Neuronal stem cell (in vitro differentiated cells): ENCODE data around the gene HELT.

Source experiments
- DNase-seq: peaks from one replicate; pipeline ENCODE4 v3.0.0-alpha.2; 2013; ENCODE audit warnings: low spot score
- H2AFZ ChIP-seq: one replicate; pipeline ENCODE4 v1.6.1; 2013; ENCODE audit warnings: mild to moderate bottlenecking, low read length, inconsistent platforms
- H2AK5ac ChIP-seq: 2 replicates; pipeline ENCODE4 v1.6.1; 2013; ENCODE audit warnings: low read depth, mild to moderate bottlenecking, inconsistent platforms, low read length, moderate library complexity, mixed read lengths
- H2BK120ac ChIP-seq: 2 replicates; pipeline ENCODE4 v1.6.1; 2013; ENCODE audit warnings: low read depth, mild to moderate bottlenecking, inconsistent platforms, low read length, moderate library complexity, mixed read lengths
- H2BK12ac ChIP-seq: one replicate; pipeline ENCODE4 v1.6.1; 2013; ENCODE audit warnings: low read length, inconsistent platforms
- H2BK15ac ChIP-seq: 2 replicates; pipeline ENCODE4 v1.6.1; 2013; ENCODE audit warnings: mild to moderate bottlenecking, low read length, inconsistent platforms, mixed read lengths
- H2BK5ac ChIP-seq: one replicate; pipeline ENCODE4 v1.6.1; 2013; ENCODE audit warnings: inconsistent platforms, mild to moderate bottlenecking, low read length, moderate library complexity
- H3K14ac ChIP-seq: one replicate; pipeline ENCODE4 v1.6.1; 2013; ENCODE audit warnings: low read length, inconsistent platforms
- H3K18ac ChIP-seq: 2 replicates; pipeline ENCODE4 v1.6.1; 2013; ENCODE audit warnings: low read length, inconsistent platforms
- H3K23ac ChIP-seq: 2 replicates; pipeline ENCODE4 v1.6.1; 2013; ENCODE audit warnings: low read depth, mild to moderate bottlenecking, mixed read lengths, low read length, inconsistent platforms; ENCODE audit not compliant: poor library complexity
- H3K27ac ChIP-seq: replicated peaks from 3 replicates; pipeline ENCODE4 v1.5.1; 2013; ENCODE audit warnings: low read length, inconsistent platforms
- H3K27me3 ChIP-seq, 3 experiments: 2 replicates each; pipeline ENCODE4 v1.6.1; 2013; ENCODE audit warnings: low read length in 3 of 3, mild to moderate bottlenecking in 2 of 3, inconsistent platforms in 1 of 3, low read depth in 1 of 3, mixed read lengths in 1 of 3, moderate library complexity in 1 of 3; ENCODE audit not compliant: control insufficient read depth in 3 of 3, insufficient read depth in 3 of 3
- H3K36me3 ChIP-seq, 2 donors: replicated peaks in 1 of 2; 2 replicates each; pipeline ENCODE4 v1.6.1; 2013; ENCODE audit warnings: low read length in 2 of 2; ENCODE audit not compliant: control insufficient read depth in 2 of 2, insufficient read depth in 2 of 2
- H3K4ac ChIP-seq: 2 replicates; pipeline ENCODE4 v1.6.1; 2013; ENCODE audit warnings: inconsistent platforms, mild to moderate bottlenecking, low read length, moderate library complexity
- H3K4me1 ChIP-seq, 2 donors: 1 replicate in 1 of 2; 2 replicates in 1 of 2; pipeline ENCODE4 v1.6.1; 2013; ENCODE audit warnings: low read length in 2 of 2, low read depth in 1 of 2; ENCODE audit not compliant: control insufficient read depth in 2 of 2, insufficient read depth in 1 of 2
- H3K4me2 ChIP-seq: one replicate; pipeline ENCODE4 v1.6.1; 2013; ENCODE audit warnings: mild to moderate bottlenecking, low read length, inconsistent platforms; ENCODE audit not compliant: insufficient read depth, poor library complexity, severe bottlenecking
- H3K4me3 ChIP-seq, 2 donors: 2 replicates each; pipeline ENCODE4 v1.5.1; 2013; ENCODE audit warnings: low read length in 2 of 2, mild to moderate bottlenecking in 2 of 2, inconsistent platforms in 1 of 2, moderate library complexity in 1 of 2
- H3K79me1 ChIP-seq: one replicate; pipeline ENCODE4 v1.6.1; 2013; ENCODE audit warnings: low read depth, mild to moderate bottlenecking, inconsistent platforms, low read length, moderate library complexity
- H3K9ac ChIP-seq: one replicate; pipeline ENCODE4 v1.6.1; 2013; ENCODE audit warnings: mild to moderate bottlenecking, low read depth, low read length, inconsistent platforms; ENCODE audit not compliant: poor library complexity
- H3K9me3 ChIP-seq, 2 donors: replicated peaks in 1 of 2; 2 replicates each; pipeline versions ENCODE3 to v1.6.1; 2013; ENCODE audit warnings: low read length in 2 of 2, mild to moderate bottlenecking in 2 of 2, inconsistent platforms in 1 of 2, low read depth in 1 of 2, mixed read lengths in 1 of 2, moderate library complexity in 1 of 2; ENCODE audit not compliant: control insufficient read depth in 2 of 2, insufficient read depth in 1 of 2
- H4K8ac ChIP-seq: one replicate; pipeline ENCODE4 v1.6.1; 2013; ENCODE audit warnings: low read depth, mild to moderate bottlenecking, inconsistent platforms, low read length, moderate library complexity
- H4K91ac ChIP-seq: one replicate; pipeline ENCODE4 v1.6.1; 2013; ENCODE audit warnings: low read length, low read depth, mild to moderate bottlenecking, inconsistent platforms; ENCODE audit not compliant: poor library complexity
- WGBS, 2 donors: extraction: QIAGEN DNeasy Blood & Tissue Kit; methylation state at CpG; one replicate each; pipeline ENCODE4 v1.1.7; 2013; ENCODE audit warnings: missing lambda C conversion rate in 2 of 2, mixed read lengths in 1 of 2; ENCODE audit not compliant: insufficient read length in 2 of 2, insufficient replicate concordance in 1 of 2; ENCODE audit errors: extremely low coverage in 2 of 2; 5-methylcytosine and 5-hydroxymethylcytosine counted together

Gene HELT

GRCh38 chr4:185011408-185011807, 6.9 kb upstream of the HELT start:
- Histone ChIP-seq H3K18ac (no peak overlapping the region), H3K4ac (no peak overlapping the region), H3K4me3 (peak overlapping the region in 1 of 2 donors; percentile 10), H2AFZ (no peak overlapping the region), H3K9me3 (no peaks in the 10 kb centered on the region), H3K36me3 (no peaks in the 10 kb centered on the region), H2BK15ac (no peak overlapping the region), H3K23ac (no peak overlapping the region), H2BK12ac (no peak overlapping the region), H4K91ac (no peak overlapping the region), H3K4me2 (no peak overlapping the region), H3K27ac (no peak overlapping the region), H4K8ac (no peak overlapping the region), H3K9ac (no peak overlapping the region), H3K79me1 (no peaks in the 10 kb centered on the region), H3K14ac (no peak overlapping the region), H2BK5ac (no peak overlapping the region), H3K4me1 (peaks cover 0 to 4% of the 10 kb centered on the region in 2 donors), H2BK120ac (no peak overlapping the region), H2AK5ac (no peak overlapping the region), H3K27me3 (peaks cover 16 to 65% (median 44%) of the 10 kb centered on the region in 3 experiments)
- no CpG with 5 or more reads among the region's 8 CpGs for WGBS, 2 donors
- no peak for DNase-seq

- H4K91ac ChIP-seq, result no peak overlapping the region
- H3K4ac ChIP-seq, result no peak overlapping the region
- H3K4me2 ChIP-seq, result no peak overlapping the region
- H2BK5ac ChIP-seq, result no peak overlapping the region
- H2BK12ac ChIP-seq, result no peak overlapping the region
- H3K27ac ChIP-seq, result no peak overlapping the region
- H3K9me3 ChIP-seq, result no peaks in the 10 kb centered on the region
- no peak overlapping the region for H2AFZ ChIP-seq
- H3K36me3 ChIP-seq, result no peaks in the 10 kb centered on the region
- no peak overlapping the region for H2AK5ac ChIP-seq
- no peak overlapping the region for H3K9ac ChIP-seq
- WGBS, 2 donors, result no CpG with 5 or more reads among the region's 16 CpGs
- H3K79me1 ChIP-seq, result no peaks in the 10 kb centered on the region
- no peak overlapping the region for H3K4me3 ChIP-seq
- H3K18ac ChIP-seq, result no peak overlapping the region
- no peak overlapping the region for H2BK15ac ChIP-seq
- no peak overlapping the region for H3K23ac ChIP-seq
- DNase-seq, result no peak
- H3K27me3 ChIP-seq, result peaks cover 25 to 87% (median 66%) of the 10 kb centered on the region in 3 experiments
- no peak overlapping the region for H3K14ac ChIP-seq
- H2BK120ac ChIP-seq, result no peak overlapping the region
- peaks cover 4 to 6% of the 10 kb centered on the region in 2 donors for H3K4me1 ChIP-seq
- no peak overlapping the region for H4K8ac ChIP-seq
Observed at GRCh38 chr4:185013417-185014125, 4.7 kb upstream of the HELT start.

DNA sequence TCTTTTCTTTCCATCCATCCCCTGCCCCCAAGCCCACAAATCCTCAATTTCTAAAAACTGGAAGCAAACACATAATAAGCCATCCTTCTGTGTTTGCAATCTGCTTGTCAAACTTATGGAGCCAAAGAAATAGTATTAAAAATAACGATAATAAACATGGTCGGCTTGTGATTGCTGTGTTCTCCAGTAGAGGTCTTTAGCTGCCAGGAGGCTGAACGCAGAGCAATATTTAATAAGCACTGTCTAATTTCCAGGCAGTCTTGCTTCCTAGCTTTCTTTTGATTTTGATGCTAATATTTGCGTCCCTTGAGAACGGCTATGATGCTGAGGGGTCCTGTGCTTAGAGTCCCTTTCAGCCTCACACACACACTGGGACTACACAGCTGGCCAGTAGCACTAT, 3.2 kb upstream of the HELT start:
- H2AK5ac ChIP-seq, result no peak overlapping the region
- H2BK15ac ChIP-seq, result no peak overlapping the region
- no peaks in the 10 kb centered on the region for H3K36me3 ChIP-seq
- H3K27ac ChIP-seq, result no peak overlapping the region
- no peak overlapping the region for H3K4me3 ChIP-seq
- no peak overlapping the region for H2BK120ac ChIP-seq
- no peak overlapping the region for H2BK12ac ChIP-seq
- H3K9me3 ChIP-seq, result no peaks in the 10 kb centered on the region
- no peak overlapping the region for H4K91ac ChIP-seq
- H3K79me1 ChIP-seq, result no peaks in the 10 kb centered on the region
- H3K4me1 ChIP-seq, result peaks cover 4 to 7% of the 10 kb centered on the region in 2 donors
- H3K4me2 ChIP-seq, result no peak overlapping the region
- H2BK5ac ChIP-seq, result no peak overlapping the region
- no CpG with 5 or more reads among the region's 5 CpGs for WGBS, 2 donors
- no peak overlapping the region for H3K4ac ChIP-seq
- no peak overlapping the region for H3K23ac ChIP-seq
- H3K27me3 ChIP-seq, result peaks cover 39 to 96% (median 81%) of the 10 kb centered on the region in 3 experiments
- no peak overlapping the region for H4K8ac ChIP-seq
- no peak overlapping the region for H3K9ac ChIP-seq
- no peak for DNase-seq
- no peak overlapping the region for H3K14ac ChIP-seq
- no peak overlapping the region for H2AFZ ChIP-seq
- no peak overlapping the region for H3K18ac ChIP-seq

DNA sequence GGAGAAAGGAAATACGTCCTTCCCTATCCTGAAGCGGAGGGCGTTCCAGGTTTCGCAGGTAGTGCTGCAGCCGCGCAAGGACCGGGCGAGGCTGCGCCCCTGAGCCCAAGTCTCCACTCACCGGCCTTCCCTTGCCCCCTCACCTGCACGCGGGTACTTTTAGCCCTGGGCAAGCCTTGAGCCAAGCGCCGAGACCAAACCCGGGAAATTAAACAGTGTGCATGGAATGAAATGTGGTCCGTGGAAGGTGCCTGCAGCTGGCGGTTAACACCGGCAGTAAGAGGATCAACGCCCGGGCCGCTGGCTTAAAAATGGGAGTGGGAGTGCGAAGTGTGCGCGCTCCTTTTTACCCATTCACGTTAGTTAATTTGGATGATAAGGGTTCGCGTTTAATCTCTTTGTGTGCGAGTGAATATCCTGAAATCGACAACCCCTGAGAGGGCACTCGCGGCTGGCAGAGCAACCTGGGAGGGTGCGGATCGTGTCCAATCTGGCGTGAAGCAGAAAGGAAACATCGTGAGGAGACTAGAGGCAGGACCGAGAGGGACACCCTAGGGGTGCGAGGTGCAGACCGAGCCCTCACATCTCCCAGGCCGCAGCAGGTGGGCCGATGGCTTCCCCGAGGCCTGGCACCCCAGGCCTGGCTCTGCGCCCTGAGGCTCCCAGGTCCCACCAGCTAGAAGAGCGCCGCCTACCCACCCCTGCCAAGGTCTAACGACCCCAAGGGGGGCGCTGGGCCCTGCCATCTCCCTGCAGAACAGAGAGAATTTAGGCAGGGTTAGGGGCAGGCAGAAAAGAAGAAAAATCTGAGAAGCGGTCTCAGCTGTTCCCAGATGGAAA, 2.0 kb upstream of the HELT start:
- Histone ChIP-seq H2BK5ac (no peak overlapping the region), H3K9ac (no peak overlapping the region), H2BK15ac (no peak overlapping the region), H3K4me2 (no peak overlapping the region), H4K91ac (no peak overlapping the region), H3K4me3 (no peak overlapping the region), H3K18ac (no peak overlapping the region), H3K4ac (peak overlapping the region; percentile 17), H2AK5ac (no peak overlapping the region), H3K23ac (no peak overlapping the region), H3K14ac (no peak overlapping the region), H3K36me3 (no peaks in the 10 kb centered on the region), H3K79me1 (no peaks in the 10 kb centered on the region), H4K8ac (no peak overlapping the region), H3K27me3 (peaks cover 47 to 97% (median 93%) of the 10 kb centered on the region in 3 experiments), H3K4me1 (peaks cover 4 to 11% of the 10 kb centered on the region in 2 donors), H3K27ac (no peak overlapping the region), H2BK120ac (no peak overlapping the region), H2AFZ (no peak overlapping the region), H2BK12ac (no peak overlapping the region), H3K9me3 (no peaks in the 10 kb centered on the region)
- no peak for DNase-seq
- WGBS, 2 donors, result no CpG with 5 or more reads among the region's 47 CpGs
